ENCODE measurements around the gene EEFSEC. TPM values are rescaled to one million over a fixed set of nuclear protein-coding genes. Genes with fewer than 3 reads are reported as not detected.
A peak's percentile ranks its signal among the peaks of the same experiment; 100 is the strongest.

EEFSEC gene
- total and polyA plus RNA-seq, 2 of the 4 experiments (the other 2 are of a cell fraction), result 4.5 to 9.3 TPM

GRCh38 chr3:128359060-128359664, 205.9 kb downstream of the EEFSEC start:
- no peak overlapping the region for H3K27ac ChIP-seq (ENCODE audit: insufficient read depth, low read length)
- peaks cover 18% of the 10 kb centered on the region for H4K20me1 ChIP-seq (ENCODE audit: insufficient read depth, low read length)
- no peak overlapping the region for H3K23ac ChIP-seq (ENCODE audit: low read depth, low read length)
- H2BK120ac ChIP-seq (ENCODE audit: low read depth, low read length), result no peak overlapping the region
- no peak overlapping the region for H3K56ac ChIP-seq (ENCODE audit: extremely low read depth, insufficient read depth, low read length)
- H2BK20ac ChIP-seq (ENCODE audit: low read depth, low read length), result no peak overlapping the region
- H3K79me1 ChIP-seq (ENCODE audit: low read depth in 1 of 2, low read length in 2 of 2), result peaks cover 0 to 6% of the 10 kb centered on the region in 2 experiments; a peak in 1 of 4 replicates
- peaks cover 23% of the 10 kb centered on the region for H3K4me1 ChIP-seq (ENCODE audit: control insufficient read depth, insufficient read depth, low read length)
- no peaks in the 10 kb centered on the region for H3K9me3 ChIP-seq (ENCODE audit: control insufficient read depth, insufficient read depth, low read length)
- POLR2A ChIA-PET (ENCODE audit: unreplicated experiment), result no interaction called here
- H3K9me1 ChIP-seq (ENCODE audit: insufficient read depth, low read length), result peaks cover 15% of the 10 kb centered on the region; the same call in 1 of the 2 replicates
- no peak overlapping the region for H3K4me3 ChIP-seq (ENCODE audit: insufficient read depth, low read depth, low read length)
- H2BK15ac ChIP-seq (ENCODE audit: low read depth, low read length), result no peak overlapping the region
- H4K5ac ChIP-seq (ENCODE audit: low read depth, low read length), result no peak overlapping the region
- H2AFZ ChIP-seq (replicated peaks; ENCODE audit: low read length, poor library complexity), result no peak overlapping the region
- WGBS, 2 experiments (ENCODE audit: extremely low coverage in 2 of 2, insufficient read length in 1 of 2), result 40% methylated on average over 1 of the region's 6 CpGs; no CpG with 5 or more reads in 1 of the 2 experiments
- H3K18ac ChIP-seq (ENCODE audit: low read depth, low read length), result no peak overlapping the region
- intact Hi-C loops (cut with micrococcal nuclease) (loop anchor here (1.0 kb wide), 1 partner anchor 43 kb away; no protein-coding TSS in a partner anchor), dilution Hi-C loops (cut with HindIII; ENCODE audit: low sequenced_read_pairs, unreplicated experiment) (no loop called here), in situ Hi-C loops (cut with MboI; ENCODE audit: low sequenced_read_pairs) (no loop called here)
- H3K36me3 ChIP-seq (ENCODE audit: control insufficient read depth, insufficient read depth, low read length), result 0 out of 2 replicates have a peak, but pooled peaks cover 1% of the 10 kb centered on the region
- no peak overlapping the region for H3K9ac ChIP-seq (ENCODE audit: low read depth, low read length)
- no peak overlapping the region for H3K4me2 ChIP-seq (ENCODE audit: low read depth, low read length)
- H2BK5ac ChIP-seq (ENCODE audit: low read depth, low read length, poor library complexity, severe bottlenecking), result no peak overlapping the region
- TF ChIP-seq NFE2L2 (IDR thresholded peaks at IDR 0.05; ENCODE audit: low read depth, low read length), result no peak
- peak; percentile 57; the same call in 1 of the 2 replicates for TF ChIP-seq CEBPB (IDR thresholded peaks at IDR 0.05; ENCODE audit: low read depth, low read length)
- no peak overlapping the region for H2AK5ac ChIP-seq (ENCODE audit: low read depth, low read length)
- H4K91ac ChIP-seq (ENCODE audit: insufficient read depth, low read depth, low read length), result no peak overlapping the region
- ATAC-seq (ENCODE audit: low read depth) (no peak), DNase-seq (no peak)
- no peak overlapping the region for H2AK9ac ChIP-seq (replicated peaks; ENCODE audit: low read depth, low read length, poor library complexity)
- no peak overlapping the region for H4K8ac ChIP-seq (ENCODE audit: low read depth in 2 of 2, low read length in 2 of 2)
- no peak overlapping the region for H3K14ac ChIP-seq (replicated peaks; ENCODE audit: low read depth, low read length)
- BruUV-seq (replicated peaks), result no TSS peak
- no peak overlapping the region for H3K4ac ChIP-seq (ENCODE audit: low read depth, low read length)
- CTCF ChIA-PET, result no interaction called here
- no peaks in the 10 kb centered on the region for H3K27me3 ChIP-seq (ENCODE audit: control insufficient read depth, insufficient read depth, low read length)
